Stimulated activated CD8-positive, alpha-beta memory T cell treated with anti-CD3 and anti-CD28 coated beads, Interleukin-15, amount 100 ng/mL, for 4 hours (primary cell): ENCODE measurements around the gene ANKAR.
A peak's percentile ranks its signal among the peaks of the same experiment; 100 is the strongest.
"Not testable (repeated sequence)": the region's sequence is repeated elsewhere in the genome, so short reads cannot be mapped to it uniquely, and the experiment has no call there.

Experiments used
- DNase-seq, 2 donors: peaks; one replicate each; pipeline ENCODE4 v3.0.0-alpha.2; 2020; ENCODE audit warnings: low read depth in 2 of 2

Gene ANKAR, protein sequence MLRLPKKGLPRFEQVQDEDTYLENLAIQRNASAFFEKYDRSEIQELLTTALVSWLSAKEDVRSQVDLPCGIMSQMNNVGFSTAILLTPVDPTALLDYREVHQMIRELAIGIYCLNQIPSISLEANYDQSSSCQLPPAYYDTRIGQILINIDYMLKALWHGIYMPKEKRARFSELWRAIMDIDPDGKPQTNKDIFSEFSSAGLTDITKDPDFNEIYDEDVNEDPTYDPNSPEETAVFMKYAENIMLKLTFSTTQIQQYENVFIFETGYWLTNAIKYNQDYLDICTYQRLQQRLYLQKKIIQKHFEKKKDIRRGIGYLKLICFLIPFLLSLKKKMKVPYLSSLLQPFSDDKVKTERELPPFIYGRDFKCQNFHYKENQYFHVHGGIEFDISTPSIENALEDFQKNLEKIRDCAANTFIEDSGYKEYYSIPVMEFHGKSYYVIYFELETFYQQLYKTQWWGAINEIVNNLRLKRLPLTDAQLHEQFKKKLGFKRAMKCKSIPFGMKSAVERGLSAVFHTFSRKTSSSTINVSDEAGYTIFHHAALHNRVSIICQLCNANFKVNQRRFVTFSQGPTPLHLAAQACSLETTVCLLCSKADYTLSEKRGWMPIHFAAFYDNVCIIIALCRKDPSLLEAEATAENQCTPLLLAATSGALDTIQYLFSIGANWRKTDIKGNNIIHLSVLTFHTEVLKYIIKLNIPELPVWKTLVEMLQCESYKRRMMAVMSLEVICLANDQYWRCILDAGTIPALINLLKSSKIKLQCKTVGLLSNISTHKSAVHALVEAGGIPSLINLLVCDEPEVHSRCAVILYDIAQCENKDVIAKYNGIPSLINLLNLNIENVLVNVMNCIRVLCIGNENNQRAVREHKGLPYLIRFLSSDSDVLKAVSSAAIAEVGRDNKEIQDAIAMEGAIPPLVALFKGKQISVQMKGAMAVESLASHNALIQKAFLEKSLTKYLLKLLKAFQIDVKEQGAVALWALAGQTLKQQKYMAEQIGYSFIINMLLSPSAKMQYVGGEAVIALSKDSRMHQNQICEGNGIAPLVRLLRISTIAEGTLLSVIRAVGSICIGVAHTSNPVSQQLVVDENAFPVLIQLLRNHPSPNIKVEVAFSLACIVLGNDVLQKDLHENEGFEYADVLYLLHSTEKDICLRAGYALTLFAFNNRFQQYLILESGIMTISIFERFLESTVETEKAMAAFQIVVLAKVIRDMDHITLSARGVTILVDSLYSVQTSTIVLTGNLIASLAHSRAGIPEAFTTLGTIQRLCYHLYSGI (N-terminal part only)

DNA sequence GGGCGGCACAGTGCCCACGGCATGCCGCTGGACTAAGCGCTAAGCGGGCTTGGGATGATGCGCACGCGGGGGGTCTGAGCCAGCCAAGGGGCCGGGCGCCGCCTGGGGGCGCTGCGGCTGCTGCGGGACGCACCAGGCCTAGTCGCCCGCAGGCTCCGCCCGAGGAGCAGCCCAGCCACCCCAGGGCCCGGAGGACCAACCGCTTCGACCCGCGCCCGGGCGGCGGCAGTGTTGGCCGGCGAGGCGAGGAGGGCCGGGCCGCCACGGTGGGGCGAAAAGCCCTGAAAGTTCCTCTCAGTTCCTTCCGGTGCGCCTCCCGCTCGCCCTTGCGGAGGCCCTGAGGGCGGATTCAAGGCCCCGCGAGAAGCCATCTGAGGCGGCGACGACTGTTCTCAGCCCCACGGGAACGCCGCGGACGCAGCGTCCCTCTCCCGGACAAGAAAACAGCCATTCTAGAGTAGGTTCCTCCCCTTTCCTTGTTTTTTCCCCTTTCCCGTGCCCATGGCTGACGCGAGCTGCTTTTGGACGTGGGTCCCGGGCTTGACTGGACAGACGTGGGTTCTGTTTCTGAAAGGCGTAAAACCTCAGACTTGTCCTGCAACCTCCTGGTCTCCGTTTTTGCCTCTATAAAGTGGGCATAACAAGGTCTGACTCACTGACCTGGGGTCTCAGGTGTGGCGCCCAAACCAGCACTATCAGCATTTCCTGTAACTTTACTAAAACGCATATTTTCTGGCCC is at the start of gene ANKAR:
Gene ANKAR, plus strand, starts transcription at position 297 of the 739 bp plus-strand sequence. CDS start 1,821 bp downstream, outside the sequence.
- peak; percentile 57 to 71 for DNase-seq

DNA sequence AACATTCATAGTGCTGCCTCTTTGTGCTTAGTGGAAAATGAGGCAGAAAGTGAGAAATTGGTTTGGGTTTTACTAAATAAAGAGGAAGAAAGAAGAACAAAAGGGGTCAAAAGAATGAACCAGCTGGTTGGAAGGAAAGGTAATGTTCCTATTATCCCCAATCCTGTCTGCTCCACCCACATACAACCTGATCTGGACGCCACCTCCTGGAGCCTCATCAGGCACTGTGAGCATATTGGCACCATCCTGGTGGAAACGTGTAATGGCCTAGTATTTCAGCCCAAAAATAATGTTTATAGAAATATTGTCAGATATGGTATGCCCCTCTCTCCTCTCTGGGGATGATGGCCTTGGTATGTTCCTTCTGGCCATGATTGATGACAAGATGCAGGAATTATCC is 48.8 kb upstream of the ANKAR start:
- DNase-seq = no peak

DNA sequence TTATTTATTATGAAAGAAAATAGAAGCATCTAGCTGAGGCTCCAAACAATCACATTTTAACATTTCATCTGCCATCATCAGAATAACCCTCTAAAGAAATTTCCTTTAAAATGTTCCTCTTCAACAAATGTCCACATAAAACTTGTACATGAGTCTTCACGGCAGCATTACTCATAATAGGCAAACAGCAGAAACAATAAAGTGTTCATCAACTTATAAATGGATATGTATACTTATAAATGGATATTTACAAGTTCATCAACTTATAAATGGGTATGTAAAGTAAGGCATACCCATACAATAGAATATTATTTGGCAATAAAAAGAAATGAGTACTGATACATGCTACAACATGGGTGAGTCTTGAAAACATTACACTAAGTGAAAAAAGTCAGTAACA is 46.7 kb upstream of the ANKAR start:
- no peak for DNase-seq

GRCh38 chr2:189628817-189629530 is 45.5 kb upstream of the ANKAR start:
- no peak for DNase-seq

DNA sequence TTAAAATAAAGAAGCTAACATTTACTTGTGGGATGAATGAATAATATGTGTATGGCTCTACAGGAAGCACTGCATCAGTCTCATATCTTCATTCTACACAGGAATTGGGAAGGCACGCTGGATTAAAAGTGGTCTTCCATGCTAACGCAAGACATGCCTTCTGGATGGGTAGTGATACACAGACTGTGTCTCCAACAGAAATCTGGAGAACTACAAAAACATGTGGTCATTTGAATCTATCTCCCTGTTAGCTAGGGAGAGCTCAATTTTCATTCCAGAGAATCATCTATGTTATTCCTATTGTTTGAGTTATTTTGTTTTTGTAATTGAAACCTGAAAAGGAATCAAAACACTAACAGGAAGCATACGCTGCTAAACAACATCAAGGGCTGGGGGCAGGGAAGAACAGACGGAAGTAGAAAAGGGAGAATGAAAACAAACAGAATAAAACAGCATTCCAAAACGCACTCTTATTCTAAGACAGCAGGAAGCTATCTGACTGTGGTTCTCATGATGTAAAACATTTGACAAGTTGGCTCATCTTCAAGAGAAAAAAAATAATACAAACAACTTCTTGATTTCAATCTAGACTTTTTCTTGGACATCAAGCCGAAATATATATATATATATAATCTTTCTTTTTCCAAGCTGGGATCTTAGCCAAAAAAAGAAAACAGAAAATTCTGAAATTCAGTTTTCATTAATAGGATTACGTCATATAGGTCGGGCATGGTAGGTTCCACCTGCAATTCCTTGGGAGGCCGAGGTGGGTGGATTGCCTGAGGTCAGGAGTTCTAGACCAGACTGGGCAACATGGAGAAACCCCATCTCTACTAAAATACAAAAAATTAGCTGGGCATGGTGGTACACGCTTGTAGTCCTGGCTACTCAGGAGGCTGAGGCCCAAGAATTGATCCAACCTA is 44.7 kb upstream of the ANKAR start:
- no peak for DNase-seq

DNA sequence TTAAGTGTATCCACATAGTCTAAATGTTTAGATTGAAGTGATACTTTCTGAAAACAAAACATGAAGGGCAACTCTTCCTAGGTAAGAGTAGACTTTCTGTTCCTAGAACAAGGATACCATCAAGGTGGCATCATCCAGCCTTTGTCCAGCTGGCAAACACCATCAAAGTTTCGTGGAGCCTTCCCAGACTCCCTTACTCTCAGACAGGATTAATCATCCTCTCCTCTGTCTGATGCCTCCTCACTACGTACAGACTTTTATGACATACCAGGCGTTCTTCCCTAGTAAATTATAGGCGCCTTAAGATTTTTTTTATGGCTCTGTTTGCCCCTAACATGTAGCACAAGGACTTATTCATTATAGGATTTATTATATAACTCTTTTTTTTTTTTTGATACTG is 42.6 kb upstream of the ANKAR start:
- DNase-seq = no peak

- DNase-seq = no peak
These were observed 41.1 kb upstream of the ANKAR start for GRCh38 chr2:189633392-189633811.

- no peak for DNase-seq
These were observed 39.1 kb upstream of the ANKAR start for GRCh38 chr2:189635353-189635752.

DNA sequence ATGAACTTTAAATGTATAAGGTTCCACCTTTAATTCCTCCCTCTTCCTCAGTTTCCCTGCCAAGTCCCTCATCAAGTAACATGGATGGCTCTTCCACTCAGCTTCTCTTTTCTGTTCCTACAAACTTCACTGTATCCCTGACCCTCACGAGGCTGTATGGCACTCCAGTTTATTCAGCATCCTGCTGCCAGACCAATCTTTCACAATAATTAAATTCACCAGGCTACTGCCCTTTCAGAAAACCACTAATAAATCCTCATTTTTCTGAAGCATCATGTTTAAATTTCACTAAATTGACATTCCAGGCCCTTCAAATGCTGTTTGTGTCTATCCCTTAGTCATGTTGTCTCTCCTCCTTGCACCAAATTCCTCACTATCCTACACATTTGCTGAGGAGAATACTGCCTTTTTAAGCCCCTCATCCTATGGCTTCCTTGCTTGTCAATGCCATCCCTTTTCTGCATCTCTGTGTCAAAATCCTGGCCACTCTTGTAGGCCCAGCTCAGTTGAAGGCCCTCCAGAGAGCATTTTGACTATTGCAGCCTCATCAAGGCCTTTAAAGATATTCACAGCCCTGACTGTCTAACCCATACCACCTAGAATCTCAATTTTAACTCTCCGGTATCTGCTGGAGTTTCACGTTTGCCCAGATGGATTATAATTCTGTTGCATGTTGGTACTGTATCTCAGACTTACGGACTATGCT is 36.0 kb upstream of the ANKAR start:
- DNase-seq = no peak

- DNase-seq = no peak
These were observed 35.4 kb upstream of the ANKAR start for GRCh38 chr2:189639007-189639609.

DNA sequence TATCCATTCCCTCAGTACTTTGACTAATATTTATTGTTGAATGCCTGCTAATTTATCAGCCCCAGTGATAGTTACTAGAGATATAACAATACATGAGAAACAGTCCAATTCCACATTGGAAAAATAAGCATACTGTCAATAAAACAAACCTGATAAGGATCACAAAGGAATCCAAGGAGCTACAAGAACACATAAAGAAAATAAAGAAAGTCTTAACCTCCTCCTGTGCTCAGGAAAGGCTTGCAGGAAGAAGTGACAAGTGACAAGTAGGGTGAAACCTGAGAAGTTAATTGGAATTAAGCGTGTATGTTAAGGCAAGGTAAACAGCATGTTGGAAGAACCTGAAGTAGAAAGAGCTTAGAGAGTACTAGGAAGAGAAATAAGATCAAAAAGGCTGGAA is 33.5 kb upstream of the ANKAR start:
- DNase-seq = no peak

DNA sequence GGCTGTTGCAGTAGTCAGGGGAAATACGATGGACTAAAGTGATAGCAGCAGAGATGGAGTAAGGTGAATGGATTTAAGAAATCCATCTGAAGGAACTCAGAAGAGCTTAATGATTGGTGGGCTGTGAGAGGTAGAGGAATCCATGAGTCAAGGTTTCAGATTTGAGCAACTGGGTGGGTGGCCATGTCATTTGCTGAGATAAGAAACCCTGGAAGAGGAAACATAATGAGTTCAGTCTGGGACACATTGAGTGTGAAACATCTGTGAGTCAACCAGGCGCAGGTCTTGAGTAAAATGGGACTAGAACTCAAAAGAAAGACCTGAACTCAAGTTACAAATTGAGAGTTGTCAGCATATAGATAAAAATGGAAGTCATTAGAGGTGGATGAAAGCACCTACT is 32.9 kb upstream of the ANKAR start:
- DNase-seq = no peak

DNA sequence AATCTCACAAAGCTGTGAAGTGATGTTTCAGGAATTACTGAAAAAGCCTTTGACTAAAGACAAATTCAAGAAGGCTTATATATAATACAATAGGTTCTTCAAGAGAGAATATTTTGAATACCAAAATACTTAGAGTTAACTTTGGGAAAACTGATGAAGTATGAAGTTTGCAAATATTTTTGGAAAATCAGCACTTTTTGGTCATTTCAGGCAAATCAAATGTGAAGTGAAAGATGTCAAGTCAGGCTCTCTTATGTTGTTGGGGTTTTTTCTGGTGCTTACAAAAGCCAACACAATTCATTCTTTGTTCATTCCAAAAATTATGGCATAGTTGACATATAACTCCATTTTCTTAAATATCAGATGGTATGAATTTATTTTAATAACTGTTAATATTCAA is 27.9 kb upstream of the ANKAR start:
- no peak for DNase-seq

- DNase-seq = no peak
These were observed 25.5 kb upstream of the ANKAR start for GRCh38 chr2:189648846-189649509.

- no peak for DNase-seq
These were observed 23.2 kb upstream of the ANKAR start for GRCh38 chr2:189651284-189651683.

DNA sequence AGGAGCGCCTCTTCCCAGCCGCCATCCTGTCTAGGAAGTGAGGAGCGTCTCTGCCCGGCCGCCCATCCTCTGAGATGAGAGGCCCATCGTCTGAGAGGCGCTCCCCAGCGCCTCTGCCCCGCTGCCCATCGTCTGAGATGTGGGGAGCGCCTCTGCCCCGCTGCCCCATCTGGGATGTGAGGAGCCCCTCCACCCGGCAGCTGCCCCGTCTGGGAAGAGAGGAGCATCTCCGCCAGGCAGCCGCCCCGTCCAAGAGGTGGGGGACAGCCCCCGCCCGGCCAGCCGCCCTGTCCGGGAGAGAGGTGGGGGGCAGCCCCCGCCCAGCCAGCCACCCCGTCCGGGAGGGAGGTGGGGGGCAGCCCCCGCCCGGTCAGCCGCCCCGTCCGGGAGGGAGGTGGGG is 21.0 kb upstream of the ANKAR start:
- not testable (repeated sequence) for DNase-seq

GRCh38 chr2:189654641-189655040 is 19.8 kb upstream of the ANKAR start:
- no peak for DNase-seq

GRCh38 chr2:189657867-189658266 is 16.6 kb upstream of the ANKAR start:
- no peak for DNase-seq
